NCI-H2227 (cell line): ENCODE measurements around the gene XRCC4.

Source experiments
- DNase-seq: peaks from one replicate; lab custom pipeline; 2025; ENCODE audit not compliant: unreplicated experiment; lab: John Stamatoyannopoulos, UW

Gene XRCC4

DNA sequence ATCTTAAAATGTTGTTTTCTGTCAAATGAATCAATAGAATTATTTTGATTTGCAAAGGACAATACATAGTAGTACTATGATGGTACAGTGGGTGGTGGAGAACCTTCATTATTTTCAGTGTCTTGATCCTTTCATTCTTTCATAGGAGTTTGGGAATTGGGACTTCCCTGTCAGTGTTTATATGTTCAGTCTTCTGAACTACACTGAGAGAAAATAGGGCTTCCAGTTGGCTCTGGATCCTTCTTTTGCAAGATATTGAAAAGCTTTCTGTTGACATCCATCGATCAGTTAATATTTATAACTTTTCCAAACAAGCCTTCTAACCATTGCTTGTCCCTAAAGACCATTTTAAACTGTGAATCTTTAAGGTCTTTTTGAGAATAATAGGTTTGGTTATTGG is 94.7 kb downstream of the XRCC4 start:
- no peak for DNase-seq

DNA sequence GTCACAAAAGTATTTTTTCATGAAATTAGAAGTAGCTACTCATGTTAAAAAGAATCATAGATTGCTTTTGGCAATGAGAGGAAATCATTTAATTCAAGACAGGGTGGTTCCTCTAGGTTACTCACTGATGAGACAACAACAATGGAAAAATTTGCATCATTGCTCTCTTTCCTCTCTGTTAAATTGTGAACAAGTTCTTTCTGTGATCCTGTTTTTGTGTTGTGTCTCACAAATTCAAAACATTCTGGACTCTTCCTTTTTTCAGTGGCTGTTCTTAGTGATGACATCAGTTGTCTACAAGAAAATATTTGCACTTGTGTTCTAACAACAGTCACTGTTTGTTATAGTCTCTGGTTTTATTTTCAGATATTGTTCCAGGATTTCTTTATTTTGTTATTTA is 95.3 kb downstream of the XRCC4 start:
- DNase-seq = no peak

DNA sequence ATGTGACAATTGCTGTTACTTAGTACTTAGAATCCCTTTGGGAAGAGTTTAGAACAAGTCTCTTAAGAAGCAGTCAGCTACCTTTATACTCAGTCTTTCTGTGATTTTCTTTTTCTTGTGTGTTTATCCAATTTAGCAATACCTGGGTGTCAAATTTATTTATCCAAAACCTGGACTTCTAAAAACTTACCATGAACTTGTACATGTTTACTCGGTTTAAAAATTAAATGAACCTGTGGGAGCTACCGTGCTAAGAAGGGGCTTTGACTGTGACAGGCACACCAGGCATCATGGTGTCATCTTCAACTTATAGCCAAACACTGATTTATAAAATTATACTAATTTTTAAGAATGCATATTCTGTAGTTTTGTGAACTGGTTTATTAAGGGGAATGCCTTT is 96.5 kb downstream of the XRCC4 start:
- DNase-seq = no peak

DNA sequence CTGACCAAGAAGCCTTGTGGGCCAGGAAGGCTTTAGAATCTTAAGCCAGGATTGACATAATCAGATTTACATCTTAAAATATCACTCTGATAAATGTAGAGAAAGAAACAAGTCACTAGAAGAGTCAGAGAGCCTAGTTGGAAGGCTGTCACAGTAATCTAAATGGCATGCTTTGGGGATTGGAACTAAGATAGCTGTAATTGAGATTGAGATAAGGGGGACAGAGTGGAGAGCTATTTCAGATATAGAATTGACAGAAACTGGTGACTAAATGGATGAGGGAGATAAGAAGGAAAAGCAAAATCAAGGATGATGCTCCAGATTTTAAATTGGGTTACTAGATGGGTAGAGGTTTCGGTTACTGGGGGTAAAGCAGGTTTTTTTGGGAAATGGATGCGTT is 100.5 kb downstream of the XRCC4 start:
- no peak for DNase-seq

DNA sequence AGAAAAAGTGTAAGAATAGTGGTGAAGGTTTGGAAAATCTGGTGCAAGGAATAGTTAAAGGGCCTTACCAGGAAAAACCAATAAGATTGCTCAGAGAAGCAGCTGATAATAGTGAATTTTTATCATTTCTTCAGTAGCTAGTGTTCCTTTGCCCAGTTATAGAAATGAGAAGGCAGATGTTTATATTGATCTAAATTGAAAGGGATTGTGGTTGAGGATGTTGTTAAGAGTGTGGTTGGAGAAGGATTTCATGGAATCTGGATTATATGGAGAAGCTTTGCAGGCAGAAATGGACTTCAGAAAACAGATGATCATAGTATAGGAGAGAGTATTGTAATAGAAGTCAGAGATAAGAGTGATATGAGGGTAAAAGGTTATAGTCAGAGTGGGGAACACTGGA is 102.6 kb downstream of the XRCC4 start:
- DNase-seq = no peak

DNA sequence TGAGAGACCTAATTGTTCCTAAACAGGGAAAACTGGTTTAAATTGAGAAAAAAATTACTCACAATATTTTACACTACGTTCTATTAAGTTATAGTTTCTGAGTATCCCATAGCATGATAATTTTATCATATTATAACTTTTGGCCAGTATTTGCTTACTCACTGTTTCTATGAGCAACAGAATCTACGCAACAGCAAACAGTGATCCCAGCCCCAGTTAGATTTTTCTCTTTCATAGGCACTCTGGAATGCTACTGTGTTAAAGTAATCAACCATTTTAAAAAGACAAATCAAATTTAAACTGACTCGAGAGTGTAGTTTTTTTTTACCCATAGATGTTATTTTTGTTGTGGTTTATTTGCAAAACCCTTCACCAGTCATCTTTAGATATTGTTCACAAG is 107.2 kb downstream of the XRCC4 start:
- DNase-seq = no peak

DNA sequence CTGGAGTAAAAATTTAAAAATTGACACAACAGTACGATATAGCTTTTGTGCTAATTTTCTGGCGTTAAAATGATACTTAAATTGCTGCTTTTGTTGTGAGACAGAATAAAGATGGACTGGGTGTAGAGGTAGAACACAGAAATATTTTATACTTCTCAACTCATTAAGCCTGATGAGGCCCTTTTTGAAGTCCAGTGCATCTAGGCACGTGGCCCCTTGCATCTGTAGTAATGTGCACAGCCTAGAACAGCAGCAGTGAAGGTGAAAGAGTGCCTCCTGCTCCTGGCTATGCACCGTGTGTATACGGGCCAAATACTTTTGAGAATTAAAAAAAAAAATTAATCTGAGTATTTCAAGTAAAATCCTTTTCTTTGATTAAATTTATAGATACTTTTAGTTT is 115.6 kb downstream of the XRCC4 start:
- DNase-seq = no peak

DNA sequence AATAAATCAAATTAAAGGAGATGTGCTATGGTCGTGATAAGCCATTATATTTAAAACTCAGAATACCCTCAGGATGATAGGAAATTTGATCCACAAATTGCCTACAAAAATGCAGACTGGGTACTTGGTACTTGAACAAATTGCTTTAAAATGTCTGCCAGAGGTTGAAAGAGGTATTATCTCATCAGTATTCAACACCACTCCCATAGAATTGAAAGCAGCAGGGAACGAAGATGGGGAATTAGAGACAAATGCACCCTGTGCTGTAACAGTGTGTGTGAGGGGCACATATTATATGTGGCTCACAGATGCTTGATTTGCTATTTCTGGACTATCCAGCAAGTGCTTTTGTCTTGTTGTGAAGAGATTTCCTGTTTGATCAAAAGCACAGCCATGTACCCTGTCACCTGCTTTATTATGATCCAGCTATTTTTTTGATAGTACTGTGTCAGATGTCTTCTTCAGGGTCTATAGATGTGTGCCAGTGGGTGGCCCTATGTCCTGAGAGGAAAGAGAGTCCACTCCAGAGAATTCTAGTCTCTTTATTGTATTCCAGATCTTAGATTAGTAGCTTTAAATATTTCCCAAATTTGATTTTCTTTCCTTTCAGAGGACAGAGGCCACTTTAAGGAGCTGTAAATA is 120.1 kb downstream of the XRCC4 start:
- peak; percentile 81 for DNase-seq

DNA sequence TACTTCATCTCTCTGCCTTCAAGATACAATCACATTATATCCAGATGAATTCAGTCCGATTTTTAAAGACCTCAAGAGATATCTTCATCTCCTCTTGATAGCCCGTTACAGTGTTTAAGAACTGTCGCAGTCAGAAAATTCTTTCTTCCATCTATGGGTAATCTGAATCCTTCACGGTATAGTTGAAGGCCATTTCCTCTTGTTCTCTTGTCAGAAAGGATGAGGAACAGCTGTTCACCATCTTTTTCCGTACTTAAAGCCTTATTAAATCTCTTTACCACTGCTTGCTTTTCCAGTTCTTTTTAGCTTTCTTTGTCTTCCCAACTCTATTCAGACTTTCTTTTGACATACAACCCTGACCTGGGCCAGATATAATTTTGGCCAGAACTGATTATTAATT is 121.8 kb downstream of the XRCC4 start:
- DNase-seq = peak; percentile 22

DNA sequence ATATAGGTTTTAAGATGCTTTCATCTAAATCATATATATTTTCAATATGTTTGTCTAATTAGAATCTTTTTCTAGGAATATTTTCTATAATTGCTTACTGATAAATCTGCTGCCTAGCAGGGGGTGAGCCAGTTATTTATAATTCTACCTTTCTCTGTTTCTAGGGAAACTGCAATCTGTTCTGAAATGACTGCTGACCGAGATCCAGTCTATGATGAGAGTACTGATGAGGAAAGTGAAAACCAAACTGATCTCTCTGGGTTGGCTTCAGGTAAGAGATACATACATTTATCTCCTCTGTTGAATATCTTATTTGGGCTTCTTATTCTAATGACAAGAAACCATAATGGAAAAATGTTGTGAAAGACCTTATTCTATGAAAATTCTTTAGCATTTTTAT is 127.3 kb downstream of the XRCC4 start:
- no peak for DNase-seq

DNA sequence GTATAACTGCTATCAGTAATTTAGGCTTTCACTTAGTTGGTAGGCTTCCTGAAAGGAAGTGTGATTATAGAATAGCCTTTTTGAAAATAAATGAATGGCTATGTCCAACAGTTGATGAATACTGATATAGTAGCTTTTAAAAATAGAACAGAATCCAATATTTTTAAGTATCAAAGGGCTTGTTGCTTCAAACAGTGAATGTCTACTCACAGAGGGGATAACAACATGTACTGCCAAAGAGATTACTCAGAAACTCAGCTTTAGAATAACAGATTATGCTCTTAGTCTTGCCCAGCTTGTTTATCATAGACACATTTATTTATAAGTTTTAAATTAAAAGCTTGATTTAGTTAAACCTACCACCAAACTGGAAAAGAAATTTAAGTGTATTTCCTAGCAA is 132.6 kb downstream of the XRCC4 start:
- no peak for DNase-seq

DNA sequence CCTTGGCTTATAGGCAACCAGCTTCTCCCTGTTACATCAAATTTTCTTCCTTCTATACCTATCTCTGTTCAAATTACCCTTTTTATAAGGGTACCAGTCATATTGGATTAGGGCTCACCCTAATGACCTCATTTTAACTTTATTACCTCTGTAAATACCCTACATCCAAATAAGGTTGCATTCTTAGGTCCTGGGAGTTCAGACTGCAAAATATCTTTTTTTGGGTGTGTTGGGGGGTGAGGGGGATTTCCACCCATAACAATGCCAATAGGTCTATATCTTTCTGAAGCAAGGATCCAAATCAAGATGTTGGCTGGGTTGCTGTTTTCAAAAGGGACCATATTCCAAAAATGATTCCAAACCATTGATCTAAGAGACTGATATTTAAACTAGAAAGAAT is 141.7 kb downstream of the XRCC4 start:
- DNase-seq = no peak

DNA sequence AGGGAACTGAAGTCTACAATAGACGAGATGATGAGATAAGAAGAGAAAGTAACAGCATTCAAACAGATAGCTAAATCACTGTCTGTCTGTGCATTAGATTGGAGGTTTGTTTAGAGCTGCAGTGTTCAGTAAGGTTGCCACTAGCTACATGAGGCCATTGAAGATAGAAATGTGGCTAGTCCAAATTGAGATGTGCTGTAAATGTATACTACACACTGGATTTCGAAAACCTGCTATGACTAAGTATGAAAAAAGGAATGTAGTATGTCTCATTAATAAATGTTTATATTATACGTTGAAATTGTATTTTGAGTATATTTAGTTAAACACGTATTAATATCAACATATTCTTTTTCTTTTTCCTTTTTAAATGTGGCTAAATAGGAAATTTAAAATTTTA is 142.1 kb downstream of the XRCC4 start:
- DNase-seq = no peak

DNA sequence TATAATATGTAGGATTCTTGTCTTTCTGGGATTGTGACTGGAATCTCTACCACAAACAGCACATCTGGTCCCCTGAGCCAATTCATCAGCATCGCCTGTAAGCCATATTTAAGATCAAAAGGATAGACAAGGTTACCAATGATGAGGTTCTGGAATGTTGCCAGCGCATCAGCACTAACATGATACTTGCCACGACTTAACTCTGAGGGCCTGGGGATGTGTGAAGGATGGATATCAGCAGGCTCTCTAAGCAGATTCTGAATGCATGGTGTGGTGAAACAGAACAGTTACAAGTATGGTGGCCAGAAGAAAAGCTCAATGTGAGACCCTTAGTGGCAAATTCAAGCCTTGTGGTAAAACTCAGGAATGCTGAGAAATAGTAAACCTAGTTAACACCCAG is 143.0 kb downstream of the XRCC4 start:
- peak; percentile 11 for DNase-seq

DNA sequence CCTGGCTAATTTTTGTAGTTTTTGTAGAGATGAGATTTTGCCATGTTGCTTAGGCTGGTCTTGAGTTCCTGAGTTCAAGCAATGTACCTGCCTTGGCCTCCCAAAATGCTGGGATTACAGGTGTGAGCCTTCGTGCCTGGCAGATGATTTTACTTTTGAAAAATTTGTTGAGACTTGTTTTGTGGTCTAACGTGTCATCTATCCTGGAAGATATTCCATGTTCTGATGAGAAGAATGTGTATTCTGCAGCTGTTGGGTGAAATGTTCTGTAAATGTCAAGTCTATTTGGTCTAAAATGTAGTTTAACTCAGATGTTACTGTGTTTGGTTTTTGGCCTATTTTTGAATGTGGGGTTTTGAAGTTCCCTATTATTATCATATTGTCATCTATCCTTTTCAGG is 145.6 kb downstream of the XRCC4 start:
- DNase-seq = no peak

DNA sequence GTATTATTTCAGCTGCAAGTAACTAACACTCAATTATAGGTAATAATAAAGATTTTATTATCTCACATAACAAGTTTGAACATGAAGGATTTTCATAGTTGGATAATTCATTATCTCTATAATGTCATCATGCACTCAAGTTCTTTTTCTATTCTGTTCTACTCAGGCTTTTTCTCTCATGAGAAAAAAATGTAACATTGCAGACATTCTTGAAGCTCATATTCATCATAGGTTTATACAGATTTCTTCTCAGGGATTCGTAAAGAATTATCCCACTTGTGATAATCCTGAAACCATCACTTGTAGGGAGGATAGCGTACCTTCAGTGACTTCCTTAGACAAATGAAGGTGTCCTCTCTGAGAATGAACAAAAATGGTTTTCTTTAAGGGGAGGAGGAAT is 150.3 kb downstream of the XRCC4 start:
- no peak for DNase-seq

DNA sequence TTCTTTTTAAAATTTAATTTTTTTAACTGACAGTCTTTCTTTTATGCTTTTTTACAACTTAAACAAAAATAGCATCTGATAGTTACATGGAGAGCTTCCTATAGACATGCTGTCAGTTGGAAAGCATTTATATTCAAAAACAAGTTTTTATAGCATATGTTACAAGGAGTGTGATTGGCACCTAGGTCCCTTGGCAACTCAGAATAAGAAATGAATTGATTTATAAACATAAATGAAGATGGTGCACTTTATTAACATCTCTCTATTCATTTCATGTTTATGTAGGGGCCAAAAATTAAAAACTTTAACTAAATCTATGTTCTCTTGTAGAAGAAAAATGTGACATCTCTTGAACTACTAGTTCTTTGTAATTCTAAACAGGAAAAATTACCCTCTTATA is 153.2 kb downstream of the XRCC4 start:
- DNase-seq = no peak

DNA sequence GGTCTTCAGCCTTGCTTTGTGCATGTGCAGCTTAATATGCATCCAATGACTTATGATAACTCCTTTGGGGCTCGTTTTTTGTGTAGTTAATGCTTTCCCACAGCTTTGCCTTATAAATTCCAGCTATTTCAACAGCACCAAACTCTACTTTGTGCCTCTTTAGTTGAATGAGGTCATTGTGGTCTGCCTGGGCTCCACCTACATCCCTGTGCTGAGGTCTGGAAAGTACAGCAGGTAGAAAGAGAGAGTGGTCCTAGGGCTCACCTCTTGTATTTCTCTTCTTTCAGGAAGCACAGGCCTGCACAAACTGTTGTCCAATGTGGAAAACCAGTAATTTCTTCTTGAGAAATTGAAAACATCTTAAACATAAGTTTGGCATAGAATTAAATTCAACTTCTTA is 167.2 kb downstream of the XRCC4 start:
- DNase-seq = no peak

DNA sequence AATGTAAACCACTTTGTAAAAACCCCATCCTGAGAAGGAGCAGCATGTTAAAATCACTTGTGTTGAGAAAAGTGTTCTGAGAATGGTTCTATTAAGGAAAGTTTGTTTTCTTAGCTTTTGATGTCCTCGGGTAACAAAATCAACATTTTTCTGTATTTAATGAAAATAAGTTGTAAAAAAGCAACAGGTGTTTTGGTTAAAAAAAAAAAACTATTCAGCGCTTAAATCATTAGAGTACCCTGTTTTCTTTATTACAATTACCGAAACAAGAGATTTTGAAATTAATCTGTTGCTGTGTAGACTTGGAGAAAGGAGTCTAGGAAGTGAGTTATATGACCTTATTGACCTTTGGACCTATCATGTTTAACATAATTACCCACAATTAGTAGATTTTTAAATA is 167.7 kb downstream of the XRCC4 start:
- no peak for DNase-seq

DNA sequence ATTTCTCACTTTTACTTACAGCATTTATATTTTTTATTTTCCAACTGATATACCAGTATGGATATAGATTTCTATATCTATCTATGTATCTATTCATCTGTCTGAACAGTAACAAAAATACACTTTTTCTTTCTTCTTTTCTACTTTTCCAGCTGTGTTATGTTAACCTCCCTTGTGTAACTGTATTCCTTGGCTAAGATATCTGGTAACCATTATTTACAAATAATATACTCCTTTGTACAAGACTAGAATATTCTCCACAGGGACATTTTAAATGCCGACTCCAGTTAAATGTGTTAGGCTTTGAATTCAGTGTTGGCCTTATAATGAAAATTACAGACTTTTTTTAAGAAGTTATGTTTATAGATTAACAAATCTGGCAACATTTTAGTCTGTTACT is 168.7 kb downstream of the XRCC4 start:
- no peak for DNase-seq

DNA sequence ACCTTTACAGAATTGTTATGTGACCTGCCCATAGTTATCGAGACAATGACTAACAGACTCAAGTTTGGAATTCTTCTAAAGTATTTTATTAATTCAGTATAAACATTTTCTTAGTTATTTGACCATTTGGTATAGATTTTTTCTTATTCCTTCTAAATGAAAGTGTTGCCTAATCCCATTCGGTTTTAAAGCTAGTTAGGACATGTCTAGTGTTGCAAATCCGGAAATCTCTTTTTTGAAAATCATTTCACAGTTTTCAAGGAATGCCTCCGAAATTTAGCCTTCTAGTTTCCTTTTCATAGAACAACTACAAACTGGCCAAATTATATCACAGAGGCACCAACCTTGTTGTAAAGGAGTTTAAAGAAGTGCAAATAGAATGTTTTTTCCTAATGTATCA is 171.8 kb downstream of the XRCC4 start:
- DNase-seq = no peak

DNA sequence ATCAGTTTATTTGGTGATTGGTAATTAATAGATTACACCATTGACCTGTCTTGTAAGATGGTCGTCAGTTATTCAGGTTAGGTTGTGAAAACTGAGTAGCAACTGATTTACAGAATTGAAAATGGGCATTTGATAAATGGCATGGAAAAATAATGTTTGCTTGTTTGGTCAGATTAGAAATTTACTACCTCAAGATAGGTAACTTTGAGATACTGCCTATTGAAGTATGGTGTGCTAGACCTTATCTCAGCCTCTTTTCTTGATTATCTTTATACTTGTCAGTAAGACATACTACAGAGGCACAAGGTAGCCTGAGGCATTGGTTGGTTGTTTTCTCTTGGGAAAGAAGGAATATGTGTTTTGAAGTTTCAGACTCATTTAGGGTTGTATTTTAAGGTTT is 174.5 kb downstream of the XRCC4 start:
- DNase-seq = no peak

DNA sequence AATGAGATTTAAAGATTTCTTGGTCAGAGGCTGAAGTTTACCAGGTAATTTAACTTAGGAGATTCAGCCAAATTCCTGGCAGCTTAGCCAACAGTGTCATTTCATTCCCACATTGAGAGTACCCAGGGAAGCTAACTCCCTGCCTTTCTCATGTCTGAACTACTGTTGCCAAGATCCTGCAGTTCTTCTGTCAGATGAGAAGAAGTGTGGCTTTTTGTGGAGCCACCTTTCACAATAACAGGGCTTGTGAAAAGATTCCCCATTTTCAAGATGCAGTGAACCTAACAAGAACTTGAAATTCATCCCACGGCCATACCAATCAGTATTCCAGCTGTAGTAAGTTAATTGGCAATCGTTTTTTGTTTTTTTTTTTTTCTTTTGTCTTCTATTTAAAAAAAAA is 176.4 kb downstream of the XRCC4 start:
- no peak for DNase-seq

DNA sequence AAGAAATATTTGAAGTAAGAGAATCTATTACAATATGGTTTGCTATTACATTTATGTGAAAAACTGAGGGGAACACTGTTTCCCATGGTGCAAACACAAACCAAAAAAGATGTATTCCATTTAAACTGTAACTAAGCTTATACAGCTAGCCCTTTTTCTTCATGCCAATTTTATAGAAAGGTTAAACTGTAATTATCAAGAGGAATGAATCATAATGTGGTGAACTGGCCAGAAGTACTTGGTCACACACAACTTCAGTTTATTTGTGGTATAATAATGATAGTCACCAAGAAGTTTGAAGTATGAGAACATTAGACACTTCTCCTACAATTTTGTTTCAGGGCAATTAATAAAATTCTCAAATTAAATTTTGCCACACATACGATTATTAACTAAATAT is 177.9 kb downstream of the XRCC4 start:
- DNase-seq = no peak
